H1 (cell line): ENCODE data around the gene CDR2L. TPM values are rescaled to one million over a fixed set of nuclear protein-coding genes. Genes with fewer than 3 reads are reported as not detected.

Experiments used
- ATF3 ChIP-seq: IDR thresholded peaks from 2 replicates; pipeline ENCODE4 v1.6.1; 2011; ENCODE audit warnings: low read depth, mild to moderate bottlenecking, low read length; ENCODE audit not compliant: insufficient read depth
- JUN ChIP-seq: IDR thresholded peaks from 2 replicates; pipeline ENCODE4 v1.6.1; 2011; ENCODE audit warnings: low read depth, mild to moderate bottlenecking, improper control_type of control experiment, low read length
- NANOG ChIP-seq: IDR thresholded peaks from 2 replicates; pipeline ENCODE4 v1.6.1; 2011; ENCODE audit warnings: low read length, low read depth, mild to moderate bottlenecking, inconsistent platforms; ENCODE audit not compliant: insufficient read depth, poor library complexity, severe bottlenecking
- SRF ChIP-seq: IDR thresholded peaks from 2 replicates; pipeline ENCODE4 v1.6.1; 2011; ENCODE audit warnings: mild to moderate bottlenecking, low read depth, low read length, moderate library complexity
- polyA plus RNA-seq, 7 experiments: library from polyadenylated mRNA; depleted of rRNA in 3 of 7; stranded (reverse) in 5 of 7; unstranded in 2 of 7; fragments of >200 nt in 5 of 7; fragments of 200-250 nt in 2 of 7; gene quantifications; 1 replicate in 5 of 7; 2 replicates in 1 of 7; 4 replicates in 1 of 7; pipeline versions ENCODE4 v1.2.1 to v1.2.3, GENCODE V29; 2011 to 2013; ENCODE audit warnings: missing spikeins in 2 of 7, mixed read lengths in 2 of 7
- total RNA-seq: library from RNA; stranded (reverse); fragmentation: NEBNext Ultra II Directional; extraction: Animal tissue kit (Norgen Biotek cat#: 25700); gene quantifications from 2 replicates; pipeline ENCODE4 v1.2.1, GENCODE V29; 2021
- TF ChIP-seq, protein P1 (sequence below), 3 experiments: IDR thresholded peaks; 1 replicate in 2 of 3; 2 replicates in 1 of 3; pipeline versions ENCODE4 v1.5.1 to v1.6.1; 2011; ENCODE audit warnings: low read length in 3 of 3, mild to moderate bottlenecking in 3 of 3, inconsistent platforms in 2 of 3, low read depth in 1 of 3, moderate library complexity in 1 of 3; ENCODE audit not compliant: insufficient read depth in 1 of 3; ENCODE audit errors: control extremely low read depth in 1 of 3

Gene CDR2L
- total and polyA plus RNA-seq, 2 of the 8 experiments (the other 6 are each of a cell fraction or from before 2014, with no cell fraction given), result 20.4 to 38.1 TPM

- TF ChIP-seq, protein P1, sequence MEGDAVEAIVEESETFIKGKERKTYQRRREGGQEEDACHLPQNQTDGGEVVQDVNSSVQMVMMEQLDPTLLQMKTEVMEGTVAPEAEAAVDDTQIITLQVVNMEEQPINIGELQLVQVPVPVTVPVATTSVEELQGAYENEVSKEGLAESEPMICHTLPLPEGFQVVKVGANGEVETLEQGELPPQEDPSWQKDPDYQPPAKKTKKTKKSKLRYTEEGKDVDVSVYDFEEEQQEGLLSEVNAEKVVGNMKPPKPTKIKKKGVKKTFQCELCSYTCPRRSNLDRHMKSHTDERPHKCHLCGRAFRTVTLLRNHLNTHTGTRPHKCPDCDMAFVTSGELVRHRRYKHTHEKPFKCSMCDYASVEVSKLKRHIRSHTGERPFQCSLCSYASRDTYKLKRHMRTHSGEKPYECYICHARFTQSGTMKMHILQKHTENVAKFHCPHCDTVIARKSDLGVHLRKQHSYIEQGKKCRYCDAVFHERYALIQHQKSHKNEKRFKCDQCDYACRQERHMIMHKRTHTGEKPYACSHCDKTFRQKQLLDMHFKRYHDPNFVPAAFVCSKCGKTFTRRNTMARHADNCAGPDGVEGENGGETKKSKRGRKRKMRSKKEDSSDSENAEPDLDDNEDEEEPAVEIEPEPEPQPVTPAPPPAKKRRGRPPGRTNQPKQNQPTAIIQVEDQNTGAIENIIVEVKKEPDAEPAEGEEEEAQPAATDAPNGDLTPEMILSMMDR (IDR thresholded peaks at IDR 0.05; ENCODE audit: control extremely low read depth in 1 of 3, insufficient read depth in 1 of 3, low read depth in 1 of 3, low read length in 3 of 3), result peak; percentile 79 to 83 (median 82)
- no peak for TF ChIP-seq ATF3
- no peak for TF ChIP-seq NANOG
- no peak for TF ChIP-seq SRF
- no peak for TF ChIP-seq JUN
Observed at GRCh38 chr17:74961657-74962350, 25.6 kb upstream of the CDR2L start (continued).
